GM18870 (cell line): Measurements from ENCODE around the gene PFKP.

Experiments
- ATAC-seq: cut with Tn5 transposase; IDR thresholded peaks from one replicate; pipeline ENCODE4 v1.9.1; 2021; ENCODE audit warnings: moderate library complexity; ENCODE audit not compliant: unreplicated experiment

The PFKP gene

DNA sequence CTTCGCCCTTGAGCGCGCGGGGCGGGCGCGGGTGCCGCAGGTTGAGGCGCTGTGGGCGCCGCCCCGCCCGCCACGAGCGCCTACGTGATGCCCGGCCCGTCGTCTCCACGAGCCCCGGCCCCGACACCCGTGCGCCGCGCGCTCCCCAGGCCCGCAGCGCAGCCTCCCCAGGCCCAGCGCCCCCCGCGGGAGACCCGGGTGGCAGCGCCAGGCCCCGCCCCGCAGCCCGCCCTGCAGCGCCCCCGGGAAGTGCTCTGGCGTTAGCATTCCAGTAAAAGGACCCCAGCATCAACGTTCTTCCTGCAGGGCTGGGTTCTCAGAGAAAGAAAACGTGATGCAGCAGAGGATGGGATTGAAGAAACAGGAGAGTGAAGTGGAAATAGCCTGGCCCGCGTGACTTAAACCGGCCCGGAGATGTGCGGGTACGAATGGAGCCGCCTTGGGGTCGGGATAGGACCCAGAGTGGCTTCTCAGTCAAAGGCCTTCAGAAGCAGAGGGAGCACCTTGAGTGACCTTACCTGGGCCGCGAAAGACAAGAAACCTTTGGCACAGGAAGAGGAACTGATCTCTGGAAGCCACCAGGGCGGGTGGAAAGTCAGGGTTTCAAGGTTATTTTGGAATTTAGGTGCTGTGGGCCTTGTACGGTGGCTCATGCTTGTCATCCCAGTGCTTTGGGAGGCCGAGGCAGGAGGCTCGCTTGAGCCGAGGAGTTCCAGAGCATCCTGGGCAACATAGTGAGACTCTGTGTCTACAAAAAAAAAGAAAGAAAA, 1.8 kb downstream of the PFKP start:
- peak; percentile 14 for ATAC-seq

- no peak for ATAC-seq
Measured at GRCh38 chr10:3069876-3070275, 2.5 kb downstream of the PFKP start.

DNA sequence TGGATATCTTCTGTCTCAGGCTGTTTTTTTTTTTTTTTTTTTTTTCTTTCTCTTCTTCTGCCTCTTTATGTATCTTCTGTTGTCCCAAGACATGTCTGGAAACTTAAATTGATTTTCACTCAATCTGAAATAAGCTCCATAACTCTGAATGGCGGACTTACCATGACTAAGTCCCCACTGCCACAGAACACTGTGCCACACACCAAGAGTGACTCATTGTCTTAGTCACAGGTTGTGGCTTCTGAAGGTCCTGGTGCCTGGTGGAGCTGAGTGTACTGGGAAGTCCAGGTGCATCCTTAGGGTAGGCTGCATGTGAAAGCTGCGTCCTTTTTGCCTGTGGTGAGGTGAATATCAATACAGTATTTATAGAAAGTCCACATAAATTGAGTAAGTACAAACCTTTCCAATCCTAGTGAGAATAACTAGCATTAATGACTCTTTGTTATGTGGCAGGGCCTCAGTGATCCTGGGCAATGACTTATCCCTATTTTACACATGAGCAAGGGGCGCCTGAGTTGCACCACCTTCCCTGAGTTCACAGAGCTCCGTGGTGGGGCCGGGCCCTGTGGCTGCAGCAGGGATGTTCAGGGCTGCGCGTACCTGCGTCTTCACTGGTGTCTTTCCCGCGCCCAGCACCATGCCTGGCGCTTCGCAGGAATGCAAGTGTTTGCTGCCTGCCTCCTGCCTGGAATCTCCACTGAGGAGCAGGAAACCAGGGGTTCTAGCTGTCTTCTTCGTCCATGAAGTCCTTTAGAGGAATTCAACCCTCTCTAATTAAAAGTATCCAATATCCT, 4.3 kb downstream of the PFKP start:
- ATAC-seq = no peak

- ATAC-seq = no peak
Measured at GRCh38 chr10:3072641-3073360, 5.5 kb downstream of the PFKP start.

DNA sequence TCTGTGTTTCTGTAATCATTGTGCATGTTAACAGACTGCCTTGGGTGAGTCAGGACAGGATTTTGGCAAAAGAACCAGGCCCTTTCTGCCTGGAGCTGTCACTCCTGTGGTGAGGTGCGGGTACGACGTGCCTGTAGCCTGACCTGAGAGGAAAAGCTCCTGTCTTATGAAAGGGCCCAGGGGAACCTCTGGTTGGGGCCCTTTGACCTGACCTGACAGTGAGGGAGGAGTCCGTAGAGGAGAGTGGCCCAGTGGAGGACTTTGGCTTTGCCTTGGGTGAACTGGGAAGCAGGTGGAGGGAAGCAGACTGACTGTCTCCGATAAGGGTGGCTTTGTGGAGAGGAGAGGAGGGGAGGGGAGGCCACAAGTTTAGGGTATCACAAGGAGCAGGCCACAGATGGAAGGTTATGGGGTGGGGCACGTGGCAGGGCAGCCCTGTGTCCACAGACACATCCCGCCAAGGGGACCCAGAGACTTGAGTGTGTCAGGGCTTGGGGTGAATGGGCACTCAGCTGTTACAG, 6.9 kb downstream of the PFKP start:
- no peak for ATAC-seq

- ATAC-seq = no peak
Measured at GRCh38 chr10:3074985-3075600, 7.7 kb downstream of the PFKP start.

GRCh38 chr10:3076138-3076537, 8.8 kb downstream of the PFKP start:
- ATAC-seq = no peak

- no peak for ATAC-seq
Measured at GRCh38 chr10:3077509-3077908, 10.2 kb downstream of the PFKP start.

DNA sequence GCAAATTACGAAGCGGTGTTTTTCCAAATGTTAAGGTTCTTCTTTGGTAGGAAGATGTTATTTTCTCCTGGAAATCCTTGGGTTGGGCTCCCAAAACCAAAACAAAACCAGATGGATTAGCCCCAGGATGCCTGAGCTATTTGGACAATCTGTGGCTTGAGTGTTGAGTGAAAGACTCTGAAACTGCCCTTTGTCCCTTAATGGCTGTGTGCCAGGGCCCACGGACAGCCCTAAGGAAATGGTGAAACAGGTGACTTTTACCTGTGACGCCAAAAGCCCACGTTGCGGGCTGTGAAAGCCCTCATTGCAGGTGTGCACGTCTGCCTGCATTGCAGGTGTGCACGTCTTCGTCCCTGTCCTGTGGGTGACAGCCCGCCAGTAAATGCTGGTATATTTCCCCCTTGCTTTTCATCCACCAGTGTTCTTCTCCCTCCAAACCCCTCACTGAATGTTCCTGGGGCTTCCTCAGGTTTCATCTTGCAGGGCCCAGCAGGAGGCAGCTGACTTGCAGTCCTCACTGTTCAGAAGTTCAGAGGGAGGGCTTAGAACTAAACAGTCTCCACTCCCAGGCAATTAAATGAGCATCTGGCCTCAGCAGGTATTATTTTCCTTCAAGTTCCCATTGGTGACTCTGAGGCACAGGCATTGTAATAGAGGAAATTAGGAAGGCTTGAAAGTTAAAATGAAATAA, 10.7 kb downstream of the PFKP start:
- ATAC-seq = no peak

GRCh38 chr10:3081383-3081981, 14.1 kb downstream of the PFKP start:
- no peak for ATAC-seq

GRCh38 chr10:3082290-3082689, 14.9 kb downstream of the PFKP start:
- ATAC-seq = no peak

DNA sequence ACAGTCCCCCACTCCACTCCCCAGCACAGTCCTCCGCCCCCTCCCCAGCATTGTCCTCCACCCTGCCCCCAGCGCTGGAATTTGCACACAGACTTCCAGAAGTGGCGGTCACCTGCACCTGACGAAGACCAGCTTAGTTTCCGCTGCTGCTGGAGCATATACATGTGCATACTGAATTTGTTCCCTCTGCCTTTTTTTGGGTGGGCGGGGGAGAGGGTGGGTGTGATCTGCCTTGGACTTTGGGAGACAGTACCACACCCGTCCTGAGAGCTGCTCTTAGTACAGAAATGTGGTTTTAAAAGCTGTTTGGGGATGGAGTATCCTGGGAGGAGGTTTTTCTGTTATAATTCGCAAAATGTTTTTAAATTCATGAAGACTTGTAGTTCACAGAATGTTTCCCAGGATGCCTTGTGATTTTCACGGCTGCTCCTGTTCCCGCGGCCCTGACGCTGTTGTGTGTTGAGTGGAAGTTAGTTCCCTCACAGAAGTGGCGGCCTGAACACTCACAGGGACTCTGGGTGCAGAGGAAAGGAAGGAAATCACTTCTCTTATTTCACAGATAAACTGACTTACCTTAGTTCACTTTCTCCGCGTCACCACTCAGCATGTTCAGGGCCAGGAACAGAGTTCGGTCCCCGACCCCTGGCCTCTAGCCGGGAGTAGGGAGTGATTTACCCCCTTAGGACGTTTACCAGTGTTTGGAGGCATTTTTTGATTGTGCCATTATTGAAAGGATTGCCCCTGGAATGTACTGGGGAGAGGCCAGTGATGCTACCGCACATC, 18.6 kb downstream of the PFKP start:
- ATAC-seq = no peak

DNA sequence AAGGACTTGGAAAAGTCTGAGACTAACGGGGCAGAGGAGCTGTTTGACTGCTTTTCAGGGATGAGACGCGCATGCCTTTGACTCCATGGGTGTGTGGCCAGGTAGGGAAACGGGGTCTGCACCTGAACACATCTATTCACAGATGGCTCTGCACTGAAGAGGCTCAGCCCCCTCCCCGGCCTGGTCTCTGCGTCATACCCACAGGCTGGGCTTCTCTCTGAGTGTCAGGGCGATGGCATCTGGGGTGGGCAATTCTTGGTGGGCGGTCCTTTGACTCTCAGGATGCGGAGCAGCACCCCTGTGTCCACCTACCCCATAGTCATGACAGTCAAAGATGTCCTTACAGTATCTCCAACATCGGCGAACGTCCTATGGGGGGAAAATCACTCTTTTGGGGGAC, 23.0 kb downstream of the PFKP start:
- ATAC-seq = no peak

GRCh38 chr10:3090914-3091787, 23.8 kb downstream of the PFKP start:
- ATAC-seq = no peak

GRCh38 chr10:3091921-3092320, 24.6 kb downstream of the PFKP start:
- no peak for ATAC-seq

DNA sequence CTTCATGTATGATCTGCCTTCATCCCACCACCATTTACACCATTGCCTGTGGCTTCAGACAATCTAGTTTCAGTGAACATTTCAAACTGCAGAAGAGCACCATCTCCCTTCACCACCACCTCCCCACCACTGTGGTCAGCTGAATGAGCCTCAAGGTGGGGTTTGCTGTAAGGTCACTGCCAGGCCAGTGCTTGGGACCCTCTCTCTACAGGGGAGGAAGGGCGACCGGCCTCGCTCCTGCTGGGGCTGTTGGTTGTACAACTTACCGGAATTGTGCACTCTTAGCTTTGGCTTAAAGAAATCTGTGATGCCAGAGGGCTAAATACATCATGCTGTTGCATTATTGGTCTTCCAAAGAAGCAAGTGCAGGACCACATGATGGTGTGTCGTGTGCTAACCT, 26.6 kb downstream of the PFKP start:
- no peak for ATAC-seq

DNA sequence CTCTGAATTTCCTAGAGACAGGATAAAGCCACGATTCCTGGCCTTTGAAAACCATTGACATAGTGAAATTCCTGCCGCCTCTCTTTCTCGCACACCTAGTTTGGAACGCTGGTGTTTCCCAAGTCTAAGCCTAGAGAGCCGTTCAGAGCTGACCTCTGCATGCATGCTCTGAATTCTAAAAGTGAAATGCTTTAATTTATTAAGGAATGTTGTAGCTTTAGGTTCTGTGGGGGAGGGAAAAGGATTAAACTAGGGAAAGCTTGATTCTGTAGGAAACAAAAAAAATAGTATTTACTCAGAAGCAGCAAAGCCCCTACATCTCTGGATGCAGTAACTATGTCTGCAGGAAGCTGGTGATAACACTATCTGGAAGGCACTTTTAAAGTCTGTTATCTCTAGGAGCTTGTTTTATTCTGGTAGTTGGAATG, 27.3 kb downstream of the PFKP start:
- no peak for ATAC-seq
